Stimulated activated CD8-positive, alpha-beta memory T cell treated with anti-CD3 and anti-CD28 coated beads, Interleukin-12 subunit alpha, Interleukin-12 subunit beta, amount 100 ng/mL, for 24 hours (primary cell): ENCODE data around the gene ELF1.

Source experiments
- DNase-seq: peaks from one replicate; pipeline ENCODE4 v3.0.0-alpha.2; 2020; ENCODE audit errors: extremely low read depth

Gene ELF1

GRCh38 chr13:41006978-41007743, 12.0 kb downstream of the ELF1 start:
- no peak for DNase-seq

GRCh38 chr13:41006306-41006705, 12.8 kb downstream of the ELF1 start:
- DNase-seq = no peak

DNA sequence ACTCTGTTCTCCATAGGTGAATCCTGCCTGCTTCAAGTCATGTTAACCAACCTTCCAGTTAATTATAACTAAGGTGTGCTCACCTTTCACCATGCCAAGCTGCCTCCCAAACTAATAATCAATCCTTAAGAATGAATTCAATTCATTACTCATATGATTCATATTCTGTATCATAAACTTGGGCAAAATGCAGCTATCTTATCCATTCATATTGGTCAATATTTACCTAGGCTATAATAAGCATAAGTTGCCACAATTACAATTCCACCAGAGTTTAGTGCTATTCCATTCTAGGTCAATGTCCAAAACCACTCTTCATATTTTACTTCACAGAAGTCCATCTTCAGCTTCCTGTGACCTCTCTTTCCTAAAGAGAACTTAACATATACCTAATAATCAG, 13.4 kb downstream of the ELF1 start:
- no peak for DNase-seq

DNA sequence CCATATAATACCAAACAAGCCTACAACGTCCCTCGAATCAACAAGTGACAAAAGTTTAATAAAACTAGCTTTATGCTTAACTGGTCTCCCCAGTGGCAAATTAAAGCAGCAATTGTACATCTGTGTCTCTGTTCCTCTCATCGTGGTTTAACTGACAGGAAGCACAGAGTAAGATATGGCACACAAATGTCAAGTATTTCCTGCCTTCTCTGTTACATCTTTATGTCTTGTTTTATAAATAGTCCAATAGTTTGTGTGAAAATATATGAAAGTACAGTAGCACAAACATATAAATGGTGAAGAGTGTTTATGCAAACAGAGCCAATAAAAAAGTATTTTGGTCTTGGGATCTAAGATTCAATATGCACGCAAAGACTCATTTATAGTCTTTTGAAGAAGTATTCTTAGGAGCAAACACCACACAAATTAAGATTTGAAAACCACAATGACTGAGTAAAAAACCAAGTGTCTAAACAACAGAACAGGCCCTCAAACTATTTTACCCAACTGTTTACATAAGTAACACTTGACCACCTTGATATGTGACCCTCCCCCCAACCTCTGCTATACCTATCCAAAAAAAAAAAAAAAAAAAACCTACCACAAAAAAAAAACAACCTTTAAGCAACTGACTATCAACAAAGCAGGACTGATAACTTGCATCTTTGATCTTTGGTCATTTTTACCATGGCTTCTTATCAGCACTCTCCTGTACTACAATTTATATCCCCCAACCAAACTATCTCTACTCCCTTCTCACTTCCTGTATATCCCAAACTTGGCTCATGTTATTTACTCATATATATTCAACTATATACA, 14.0 kb downstream of the ELF1 start:
- no peak for DNase-seq

DNA sequence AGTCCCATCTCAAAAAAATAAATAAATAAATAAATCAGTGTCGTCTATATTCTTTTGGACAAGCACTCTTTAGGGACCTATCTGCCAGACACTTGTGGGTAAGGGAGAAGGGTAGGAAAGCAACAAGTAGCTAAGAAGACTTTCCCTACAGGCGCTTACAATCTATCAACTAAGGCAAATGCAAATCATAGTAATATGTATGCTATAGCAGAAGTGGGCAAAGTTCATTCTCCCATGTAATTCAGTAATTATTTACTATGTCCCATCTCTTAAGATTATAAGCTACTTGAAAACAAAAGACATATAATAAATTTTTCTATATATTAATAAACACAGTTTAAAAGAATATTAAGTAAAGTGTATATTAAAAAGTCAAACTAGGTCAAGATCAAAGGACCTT, 16.5 kb downstream of the ELF1 start:
- DNase-seq = no peak

- no peak for DNase-seq
These were observed 17.4 kb downstream of the ELF1 start for GRCh38 chr13:41001695-41002094.

GRCh38 chr13:40999416-40999815, 19.7 kb downstream of the ELF1 start:
- DNase-seq = no peak

DNA sequence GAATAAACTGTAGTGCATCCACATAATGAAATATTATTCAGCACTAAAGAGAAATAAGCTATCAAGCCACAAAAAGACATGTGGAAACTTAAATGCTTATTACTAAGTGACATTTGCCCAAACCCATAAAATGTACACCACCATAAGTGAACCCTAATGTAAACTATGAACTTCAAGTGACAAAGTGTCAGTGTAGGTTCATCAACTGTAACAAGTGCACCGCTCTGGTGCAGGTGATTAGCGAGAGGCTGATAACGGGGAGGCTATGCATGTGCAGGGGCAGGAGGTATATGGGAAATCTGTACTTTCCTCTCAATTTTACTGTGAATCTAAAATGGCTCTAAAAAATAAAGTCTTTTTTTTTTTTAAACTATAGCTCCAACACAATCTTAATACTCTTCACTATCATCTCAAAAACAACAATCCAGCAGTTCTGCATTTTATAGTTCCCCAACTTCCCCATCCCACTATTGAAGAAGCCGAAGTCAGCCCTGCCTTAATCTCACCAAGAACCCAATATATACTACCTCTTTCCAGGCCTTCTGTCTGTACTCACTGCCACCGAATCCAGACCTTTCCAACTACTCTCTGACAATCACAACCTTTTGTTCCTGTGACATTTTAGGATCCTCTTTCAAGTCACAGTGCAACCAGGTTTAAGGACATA, 22.6 kb downstream of the ELF1 start:
- no peak for DNase-seq

DNA sequence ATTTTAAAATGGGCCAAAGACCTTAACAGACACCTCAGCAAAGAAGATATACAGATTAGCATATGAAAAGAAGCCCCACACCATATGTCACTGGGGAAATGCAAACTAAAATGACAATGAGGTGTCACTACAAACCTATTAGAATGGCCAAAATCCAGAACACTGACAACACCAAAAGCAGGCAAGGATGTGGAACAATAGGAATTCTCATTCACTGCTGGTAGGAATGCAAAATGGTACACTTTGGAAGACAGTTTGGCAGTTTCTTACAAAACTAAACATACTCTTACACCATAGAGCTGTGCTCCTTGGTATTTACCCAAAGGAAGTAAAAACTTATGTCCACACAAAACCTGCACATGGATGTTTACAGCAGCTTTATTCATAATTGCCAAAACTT, 23.1 kb downstream of the ELF1 start:
- DNase-seq = no peak

GRCh38 chr13:40994581-40995230, 24.4 kb downstream of the ELF1 start:
- no peak for DNase-seq

GRCh38 chr13:40993987-40994386, 25.1 kb downstream of the ELF1 start:
- no peak for DNase-seq

GRCh38 chr13:40992678-40993518, 26.2 kb downstream of the ELF1 start:
- no peak for DNase-seq

DNA sequence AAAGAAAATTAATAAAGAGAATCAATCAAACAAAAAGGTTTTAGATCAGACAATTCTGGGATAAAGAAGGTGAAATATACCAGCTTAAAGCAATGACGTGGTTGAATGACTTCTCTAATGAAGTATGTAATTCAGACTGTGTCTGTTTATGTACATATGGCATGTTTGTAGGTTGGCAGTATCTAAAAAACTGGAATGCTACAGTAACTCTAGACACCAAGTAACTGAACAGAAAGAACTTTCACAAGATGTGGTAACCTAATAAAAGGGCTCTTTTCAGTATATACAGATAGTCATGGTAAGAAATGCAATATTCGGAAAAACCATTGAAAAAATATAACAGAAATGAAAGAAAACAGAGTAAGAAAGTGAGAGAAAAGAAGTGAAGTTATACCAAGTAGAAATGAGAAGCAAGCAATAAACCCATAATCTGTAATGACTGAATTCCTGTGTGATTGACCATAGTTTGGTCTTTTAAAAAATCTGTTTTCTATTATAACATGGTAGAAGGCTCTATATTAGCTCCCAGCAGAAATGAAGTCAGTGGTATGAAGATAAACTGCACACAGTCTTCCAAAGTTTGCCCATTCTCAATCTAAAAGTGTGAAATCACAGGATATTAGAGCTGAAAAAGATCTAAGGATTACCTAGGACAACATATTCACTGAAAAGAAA, 31.4 kb downstream of the ELF1 start:
- no peak for DNase-seq

GRCh38 chr13:40986101-40986856, 32.8 kb downstream of the ELF1 start:
- DNase-seq = no peak

DNA sequence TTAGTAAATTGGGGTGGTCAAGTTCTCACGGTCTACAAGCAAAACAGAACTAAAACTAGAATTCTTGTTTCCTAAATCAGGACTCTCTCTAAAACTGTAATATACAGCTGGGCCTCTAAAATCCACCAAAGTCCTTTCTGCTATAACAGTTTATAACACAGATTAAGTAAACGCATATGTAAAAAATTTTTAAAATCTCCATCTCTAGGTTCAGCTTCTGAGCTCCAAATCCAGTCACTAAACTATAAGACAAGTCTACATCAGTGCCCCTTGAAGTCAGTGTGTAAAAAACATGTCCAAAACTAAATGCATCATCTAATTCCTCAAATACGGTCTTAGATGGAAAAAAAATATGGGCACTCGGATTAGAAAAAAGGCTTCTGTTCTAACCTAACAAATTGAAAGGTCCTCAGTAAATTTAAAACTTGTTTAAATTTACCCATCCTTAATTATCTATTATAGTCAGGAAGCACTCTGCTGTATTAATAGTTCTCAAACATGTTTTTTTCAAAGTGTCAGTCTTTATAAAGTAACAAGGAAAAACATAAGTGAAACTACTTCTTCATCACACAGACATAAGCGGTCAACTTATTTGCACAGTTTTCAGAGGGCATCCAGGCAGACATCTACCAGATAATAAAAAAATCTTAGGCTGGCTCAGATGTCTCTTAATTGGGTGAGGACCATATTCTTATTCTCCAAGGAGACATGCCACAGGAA, 33.6 kb downstream of the ELF1 start:
- no peak for DNase-seq

GRCh38 chr13:40984668-40985366, 34.3 kb downstream of the ELF1 start:
- no peak for DNase-seq

GRCh38 chr13:40983725-40984667, 35.1 kb downstream of the ELF1 start:
- DNase-seq = no peak
